ENCODE data around the gene TSHZ2. TPM values are rescaled to one million over a fixed set of nuclear protein-coding genes. Genes with fewer than 3 reads are reported as not detected.

TSHZ2 gene
- total RNA-seq, 3 donors from 2014 or later (not counting 1 experiment from before 2014, with no cell fraction given), result 1.8 to 1.9 TPM; not detected in 1

DNA sequence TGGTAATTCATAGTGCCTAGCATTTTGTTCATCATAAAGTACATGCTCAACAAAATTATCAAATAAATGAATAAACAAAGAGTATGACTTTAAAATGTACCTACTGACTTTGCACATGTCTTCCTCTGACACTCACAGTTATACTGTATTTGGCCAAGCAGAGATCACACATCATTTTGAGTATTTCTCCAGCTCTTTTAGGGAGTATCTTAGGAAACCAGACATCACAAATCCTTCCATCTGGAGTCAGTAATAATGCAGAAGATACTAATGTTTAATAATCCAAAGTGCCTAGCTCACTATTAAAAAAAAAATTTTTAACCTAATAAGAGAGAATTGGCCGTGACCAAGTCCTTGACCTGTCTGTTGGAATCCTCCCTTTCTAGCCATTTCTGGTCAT, 466.9 kb downstream of the TSHZ2 start:
- no peak overlapping the region for H3K4me3 ChIP-seq (ENCODE audit: low read length)
- no peaks in the 10 kb centered on the region for H3K4me1 Mint-ChIP-seq
- H3K27me3 Mint-ChIP-seq (ENCODE audit: low read depth in 2 of 2), result peaks cover 17 to 18% of the 10 kb centered on the region in 2 donors
- no peak overlapping the region for H3K4me3 Mint-ChIP-seq
- intact Hi-C loops (cut with micrococcal nuclease), result no loop called here
- no peaks in the 10 kb centered on the region for H3K36me3 ChIP-seq (ENCODE audit: control insufficient read depth, insufficient read depth, low read length)
- DNase-seq (no peak), ATAC-seq (no peak)
- H3K4me1 ChIP-seq (ENCODE audit: control insufficient read depth, insufficient read depth, low read length), result no peaks in the 10 kb centered on the region
- H3K9me3 ChIP-seq (ENCODE audit: control insufficient read depth, insufficient read depth, low read length), result no peaks in the 10 kb centered on the region
- no peak overlapping the region for H3K27ac Mint-ChIP-seq
- no peak overlapping the region for H3K27ac ChIP-seq (ENCODE audit: low read length)
- 86% methylated on average over 1 of the region's 1 CpG for WGBS (ENCODE audit: insufficient coverage)
- TF ChIP-seq, protein P1, sequence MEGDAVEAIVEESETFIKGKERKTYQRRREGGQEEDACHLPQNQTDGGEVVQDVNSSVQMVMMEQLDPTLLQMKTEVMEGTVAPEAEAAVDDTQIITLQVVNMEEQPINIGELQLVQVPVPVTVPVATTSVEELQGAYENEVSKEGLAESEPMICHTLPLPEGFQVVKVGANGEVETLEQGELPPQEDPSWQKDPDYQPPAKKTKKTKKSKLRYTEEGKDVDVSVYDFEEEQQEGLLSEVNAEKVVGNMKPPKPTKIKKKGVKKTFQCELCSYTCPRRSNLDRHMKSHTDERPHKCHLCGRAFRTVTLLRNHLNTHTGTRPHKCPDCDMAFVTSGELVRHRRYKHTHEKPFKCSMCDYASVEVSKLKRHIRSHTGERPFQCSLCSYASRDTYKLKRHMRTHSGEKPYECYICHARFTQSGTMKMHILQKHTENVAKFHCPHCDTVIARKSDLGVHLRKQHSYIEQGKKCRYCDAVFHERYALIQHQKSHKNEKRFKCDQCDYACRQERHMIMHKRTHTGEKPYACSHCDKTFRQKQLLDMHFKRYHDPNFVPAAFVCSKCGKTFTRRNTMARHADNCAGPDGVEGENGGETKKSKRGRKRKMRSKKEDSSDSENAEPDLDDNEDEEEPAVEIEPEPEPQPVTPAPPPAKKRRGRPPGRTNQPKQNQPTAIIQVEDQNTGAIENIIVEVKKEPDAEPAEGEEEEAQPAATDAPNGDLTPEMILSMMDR (IDR thresholded peaks at IDR 0.05), result no peak
- no peaks in the 10 kb centered on the region for H3K36me3 Mint-ChIP-seq
- peaks cover 0 to 2% of the 10 kb centered on the region in 2 donors for H3K9me3 Mint-ChIP-seq
- H3K27me3 ChIP-seq (ENCODE audit: control insufficient read depth, insufficient read depth, low read length), result no peaks in the 10 kb centered on the region

DNA sequence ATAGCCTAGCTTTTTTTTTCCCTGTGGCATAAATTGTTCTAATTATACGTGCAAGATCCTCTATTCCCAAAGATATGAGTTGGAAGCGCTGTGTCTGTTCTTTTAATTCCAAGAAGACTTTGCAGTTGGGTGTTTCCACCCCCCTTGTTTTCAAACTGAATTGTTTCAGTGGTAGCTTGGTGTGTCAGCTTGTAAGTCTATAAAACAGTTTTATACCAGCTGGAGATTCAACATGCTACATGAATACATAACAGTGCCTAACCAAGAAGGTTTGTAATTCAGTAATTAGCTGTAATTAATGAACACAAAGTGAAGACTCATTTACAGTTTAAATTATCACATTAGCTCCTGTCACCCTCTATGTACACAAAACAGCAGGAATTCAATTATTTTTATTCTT, 467.5 kb downstream of the TSHZ2 start:
- ATAC-seq, result no peak
- H3K27ac Mint-ChIP-seq, result no peak overlapping the region
- peaks cover 12 to 17% of the 10 kb centered on the region in 2 donors for H3K27me3 Mint-ChIP-seq (ENCODE audit: low read depth in 2 of 2)
- no peaks in the 10 kb centered on the region for H3K4me1 Mint-ChIP-seq
- TF ChIP-seq, protein P1 (IDR thresholded peaks at IDR 0.05), result no peak
- peaks cover 0 to 2% of the 10 kb centered on the region in 2 donors for H3K9me3 Mint-ChIP-seq
- Histone ChIP-seq H3K9me3 (ENCODE audit: control insufficient read depth, insufficient read depth, low read length) (no peaks in the 10 kb centered on the region), H3K4me1 (ENCODE audit: control insufficient read depth, insufficient read depth, low read length) (no peaks in the 10 kb centered on the region), H3K4me3 (ENCODE audit: low read length) (no peak overlapping the region), H3K36me3 (ENCODE audit: control insufficient read depth, insufficient read depth, low read length) (no peaks in the 10 kb centered on the region), H3K27me3 (ENCODE audit: control insufficient read depth, insufficient read depth, low read length) (no peaks in the 10 kb centered on the region), H3K27ac (ENCODE audit: low read length) (no peak overlapping the region)
- no peak for DNase-seq
- no peaks in the 10 kb centered on the region for H3K36me3 Mint-ChIP-seq
- H3K4me3 Mint-ChIP-seq, result no peak overlapping the region
- intact Hi-C loops (cut with micrococcal nuclease), result no loop called here
- 100% methylated on average over 1 of the region's 2 CpGs for WGBS (ENCODE audit: insufficient coverage)

DNA sequence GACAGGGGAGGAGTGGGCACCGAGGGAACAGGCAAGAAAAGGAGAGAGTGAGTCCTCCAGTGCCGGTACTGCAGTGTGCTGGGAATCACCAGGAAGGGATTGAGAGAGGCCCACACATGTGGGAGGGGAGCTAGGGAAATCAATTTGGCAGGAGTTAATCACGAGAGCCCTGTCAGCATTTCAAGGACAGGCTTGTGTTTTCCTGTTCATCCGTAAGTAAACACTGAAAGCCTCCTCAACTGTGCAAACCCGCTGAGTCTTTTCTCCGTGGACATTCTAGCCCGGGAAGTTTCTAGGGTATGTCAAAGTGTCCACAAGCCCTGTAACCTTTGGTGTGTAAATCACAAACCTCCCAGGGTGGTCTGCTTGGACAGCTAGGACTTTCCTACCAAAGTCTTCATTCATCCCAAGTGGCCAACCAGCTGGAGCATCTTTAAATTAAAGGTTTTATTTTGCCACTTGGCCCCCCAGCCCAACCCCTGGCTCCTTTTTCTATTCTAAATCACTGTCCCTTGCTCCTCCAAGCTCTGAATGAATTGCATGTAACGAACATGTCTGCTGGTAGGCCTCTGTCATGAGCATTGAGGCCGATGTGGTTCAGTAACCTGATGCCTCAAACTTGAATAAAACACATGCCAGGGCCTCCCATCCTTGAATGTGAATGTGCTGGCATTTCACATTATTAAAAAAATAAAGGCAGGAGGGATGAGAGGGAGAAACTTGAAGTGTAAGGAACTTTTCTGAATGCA, 472.4 kb downstream of the TSHZ2 start:
- Mint-ChIP-seq H3K4me1 (peaks cover 0 to 8% of the 10 kb centered on the region in 2 donors), H3K27ac (no peak overlapping the region), H3K9me3 (peaks cover 7% of the 10 kb centered on the region in 2 donors), H3K36me3 (peaks cover 23% of the 10 kb centered on the region), H3K4me3 (no peak overlapping the region), H3K27me3 (ENCODE audit: low read depth in 2 of 2) (peaks cover 11 to 14% of the 10 kb centered on the region in 2 donors)
- Histone ChIP-seq H3K4me1 (ENCODE audit: control insufficient read depth, insufficient read depth, low read length) (no peaks in the 10 kb centered on the region), H3K27ac (ENCODE audit: low read length) (no peak overlapping the region), H3K27me3 (ENCODE audit: control insufficient read depth, insufficient read depth, low read length) (no peaks in the 10 kb centered on the region), H3K36me3 (ENCODE audit: control insufficient read depth, insufficient read depth, low read length) (no peaks in the 10 kb centered on the region), H3K4me3 (ENCODE audit: low read length) (no peak overlapping the region), H3K9me3 (ENCODE audit: control insufficient read depth, insufficient read depth, low read length) (peaks cover 6% of the 10 kb centered on the region)
- DNase-seq (no peak), ATAC-seq (no peak)
- intact Hi-C loops (cut with micrococcal nuclease), result no loop called here
- TF ChIP-seq, protein P1 (IDR thresholded peaks at IDR 0.05), result no peak
- 84% methylated on average over 9 of the region's 9 CpGs for WGBS (ENCODE audit: insufficient coverage)
